ENCODE results near the gene CAV1.
A peak's percentile ranks its signal among the peaks of the same experiment; 100 is the strongest.

Gene CAV1

DNA sequence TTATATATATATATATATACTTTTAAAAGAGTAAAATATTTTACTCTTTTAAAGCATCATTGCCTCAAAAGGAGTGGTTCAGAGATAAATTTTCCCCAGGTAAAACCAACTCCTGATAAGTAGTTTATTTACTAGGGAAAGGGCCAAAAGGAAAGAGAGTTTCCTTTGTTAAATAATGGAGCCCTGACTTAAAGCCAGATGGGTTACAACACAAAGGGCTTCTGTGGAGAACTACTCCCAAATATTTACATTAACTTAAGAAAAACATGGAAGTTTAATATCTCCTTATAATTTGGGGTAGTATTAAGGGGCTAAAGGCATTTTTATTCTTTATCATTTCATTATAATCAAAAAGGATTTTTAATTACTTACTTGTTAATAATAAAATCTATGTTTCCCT lies 8.5 kb upstream of the CAV1 start:
- no peak for DNase-seq (ENCODE audit: low read depth)

DNA sequence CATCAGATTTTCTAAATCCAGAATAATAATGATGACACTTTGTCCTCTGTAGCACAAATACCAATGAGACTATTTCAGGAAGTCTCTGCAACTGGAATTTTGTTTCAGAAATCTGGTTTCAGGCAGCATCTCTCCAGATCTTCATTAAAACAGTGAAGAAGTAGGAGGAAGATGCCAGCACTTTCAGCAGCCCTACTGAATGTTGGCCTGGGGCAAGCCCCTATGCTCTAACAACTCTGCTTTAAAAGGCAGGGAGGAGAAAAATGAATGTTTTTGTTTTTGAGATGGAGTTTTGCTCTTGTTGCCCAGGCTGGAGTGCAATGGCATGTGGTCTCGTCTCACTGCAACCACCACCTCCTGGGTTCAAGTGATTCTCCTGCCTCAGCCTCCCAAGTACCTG lies 7.2 kb upstream of the CAV1 start:
- H3K4me3 ChIP-seq (ENCODE audit: low read depth, low read length) = no peak overlapping the region
- TF ChIP-seq, protein P1, sequence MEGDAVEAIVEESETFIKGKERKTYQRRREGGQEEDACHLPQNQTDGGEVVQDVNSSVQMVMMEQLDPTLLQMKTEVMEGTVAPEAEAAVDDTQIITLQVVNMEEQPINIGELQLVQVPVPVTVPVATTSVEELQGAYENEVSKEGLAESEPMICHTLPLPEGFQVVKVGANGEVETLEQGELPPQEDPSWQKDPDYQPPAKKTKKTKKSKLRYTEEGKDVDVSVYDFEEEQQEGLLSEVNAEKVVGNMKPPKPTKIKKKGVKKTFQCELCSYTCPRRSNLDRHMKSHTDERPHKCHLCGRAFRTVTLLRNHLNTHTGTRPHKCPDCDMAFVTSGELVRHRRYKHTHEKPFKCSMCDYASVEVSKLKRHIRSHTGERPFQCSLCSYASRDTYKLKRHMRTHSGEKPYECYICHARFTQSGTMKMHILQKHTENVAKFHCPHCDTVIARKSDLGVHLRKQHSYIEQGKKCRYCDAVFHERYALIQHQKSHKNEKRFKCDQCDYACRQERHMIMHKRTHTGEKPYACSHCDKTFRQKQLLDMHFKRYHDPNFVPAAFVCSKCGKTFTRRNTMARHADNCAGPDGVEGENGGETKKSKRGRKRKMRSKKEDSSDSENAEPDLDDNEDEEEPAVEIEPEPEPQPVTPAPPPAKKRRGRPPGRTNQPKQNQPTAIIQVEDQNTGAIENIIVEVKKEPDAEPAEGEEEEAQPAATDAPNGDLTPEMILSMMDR (conservative IDR thresholded peaks at IDR 0.05; ENCODE audit: low read depth, low read length) = no peak
- DNase-seq (ENCODE audit: low read depth) = no peak

More for the DNA sequence above, 8.5 kb upstream of the CAV1 start:
- TF ChIP-seq, protein P1 (conservative IDR thresholded peaks at IDR 0.05; ENCODE audit: low read depth, low read length) = no peak
- H3K4me3 ChIP-seq (ENCODE audit: low read depth, low read length) = no peak overlapping the region

DNA sequence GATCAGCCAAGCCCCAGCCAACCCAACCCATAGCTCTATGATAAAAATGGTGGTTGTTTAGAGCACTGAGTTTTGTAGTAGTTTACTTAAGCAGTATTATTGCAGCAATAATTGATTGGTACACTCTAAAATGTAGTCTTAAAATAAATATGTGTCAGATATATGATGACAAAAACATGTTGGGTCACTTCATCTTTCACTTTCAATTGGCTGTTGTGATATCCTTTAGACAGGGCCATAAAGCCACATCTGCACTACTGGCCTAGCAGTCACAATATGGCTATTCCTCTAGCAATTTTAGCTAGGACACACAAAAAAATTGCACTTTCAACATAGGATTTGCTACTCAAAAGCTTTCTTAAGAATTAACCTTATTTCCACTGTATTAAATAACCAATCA lies 5.9 kb upstream of the CAV1 start:
- TF ChIP-seq, protein P1 (conservative IDR thresholded peaks at IDR 0.05; ENCODE audit: low read depth, low read length) = no peak

DNA sequence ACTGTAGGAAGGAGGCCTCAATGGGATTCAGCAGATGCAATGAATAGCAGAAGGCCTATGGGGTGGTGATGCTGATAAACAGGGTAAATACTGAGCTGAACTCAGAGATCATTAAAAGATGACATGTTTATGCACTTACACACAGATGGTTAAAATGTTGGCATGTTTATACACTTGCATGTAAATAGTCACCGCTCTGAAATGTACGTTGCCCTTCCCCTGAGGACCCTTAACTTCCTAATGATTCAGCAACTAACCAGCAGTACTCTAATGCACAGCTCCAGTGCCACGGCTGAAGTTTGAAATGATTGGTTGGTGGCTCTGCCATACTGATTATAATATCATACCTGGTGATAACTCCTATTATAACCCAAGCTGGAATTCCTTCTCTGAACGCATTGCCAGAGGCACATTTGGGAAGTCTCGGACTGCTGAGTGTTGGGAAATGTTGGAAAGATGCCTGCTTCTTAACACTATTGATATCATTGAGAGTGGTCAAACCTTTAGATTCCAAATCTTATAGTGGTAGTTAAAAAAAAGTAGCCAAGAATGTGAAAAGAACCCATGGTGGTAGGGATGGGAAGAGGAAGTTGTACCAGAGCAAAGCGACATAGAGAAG lies 3.7 kb upstream of the CAV1 start:
- DNase-seq (ENCODE audit: low read depth) = no peak
- H3K4me3 ChIP-seq (ENCODE audit: low read depth, low read length) = no peak overlapping the region

More for the DNA sequence above, 5.9 kb upstream of the CAV1 start:
- DNase-seq (ENCODE audit: low read depth) = no peak
- H3K4me3 ChIP-seq (ENCODE audit: low read depth, low read length) = no peak overlapping the region

DNA sequence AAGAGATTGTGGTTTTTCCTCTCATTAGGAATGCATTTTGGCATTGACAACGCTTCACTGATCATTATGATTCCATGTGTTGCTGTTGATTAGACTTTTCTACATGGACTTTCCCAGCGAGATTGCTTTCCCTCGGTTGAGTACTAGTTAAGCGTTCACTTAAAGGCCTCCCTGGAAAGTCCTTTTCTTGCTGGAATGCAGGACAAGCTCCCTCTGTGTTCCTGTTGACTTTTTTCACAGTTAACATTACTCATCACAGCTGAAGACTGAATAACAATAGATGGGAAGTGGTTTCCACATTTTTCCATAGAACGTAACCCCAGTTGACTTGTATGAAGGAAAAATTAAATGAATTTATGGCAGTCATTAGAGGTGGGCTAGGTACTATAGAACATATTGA lies 2.6 kb upstream of the CAV1 start:
- H3K4me3 ChIP-seq (ENCODE audit: low read depth, low read length) = no peak overlapping the region
- DNase-seq (ENCODE audit: low read depth) = peak; percentile 88

More for the DNA sequence above, 3.7 kb upstream of the CAV1 start:
- TF ChIP-seq, protein P1 (conservative IDR thresholded peaks at IDR 0.05; ENCODE audit: low read depth, low read length) = no peak

DNA sequence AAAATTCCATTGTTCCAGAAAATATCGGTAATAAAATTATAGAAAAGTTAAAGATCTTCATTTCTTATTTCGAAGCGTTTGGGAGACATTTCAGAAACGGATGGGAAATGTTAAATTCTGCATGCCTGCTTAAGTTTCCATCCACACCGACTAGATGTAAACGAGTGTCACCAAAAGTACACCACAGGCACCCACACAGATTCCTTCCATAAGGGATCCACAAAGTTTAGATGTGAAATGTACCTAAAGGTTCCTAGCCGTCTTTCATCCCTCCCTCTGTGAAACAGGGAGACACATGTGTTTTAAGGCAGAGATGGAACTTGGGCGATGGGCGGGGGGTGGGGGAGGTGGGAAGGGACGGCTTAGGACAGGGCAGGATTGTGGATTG lies 621 bp upstream of the CAV1 start:
- H3K4me3 ChIP-seq (ENCODE audit: low read depth, low read length) = peak overlapping the region; percentile 70
- DNase-seq (ENCODE audit: low read depth) = peak; percentile 68

More for the DNA sequence above, 2.6 kb upstream of the CAV1 start:
- TF ChIP-seq, protein P1 (conservative IDR thresholded peaks at IDR 0.05; ENCODE audit: low read depth, low read length) = no peak

More for the DNA sequence above, 621 bp upstream of the CAV1 start:
- TF ChIP-seq, protein P1 (conservative IDR thresholded peaks at IDR 0.05; ENCODE audit: low read depth, low read length) = no peak

Data from choroid plexus epithelial cell (primary cell).